Measurements from ENCODE around the gene MCM8.

MCM8 gene

GRCh38 chr20:6040540-6040939 lies 90.1 kb downstream of the MCM8 start:
- no peaks in the 10 kb centered on the region for H3K4me1 Mint-ChIP-seq
- no peaks in the 10 kb centered on the region for H3K9me3 Mint-ChIP-seq
- no peak overlapping the region for H3K27ac Mint-ChIP-seq
- no peak overlapping the region for H3K4me3 Mint-ChIP-seq
- H3K27me3 Mint-ChIP-seq, result no peaks in the 10 kb centered on the region
- peaks cover 21% of the 10 kb centered on the region for H3K36me3 Mint-ChIP-seq

- no peaks in the 10 kb centered on the region for H3K27me3 Mint-ChIP-seq
- H3K9me3 Mint-ChIP-seq, result no peaks in the 10 kb centered on the region
Observed at GRCh38 chr20:6040958-6041807, 90.7 kb downstream of the MCM8 start.

GRCh38 chr20:6041808-6042265 lies 91.4 kb downstream of the MCM8 start:
- Mint-ChIP-seq H3K4me3 (no peak overlapping the region), H3K36me3 (peaks cover 19% of the 10 kb centered on the region), H3K27ac (no peak overlapping the region), H3K27me3 (no peaks in the 10 kb centered on the region), H3K4me1 (no peaks in the 10 kb centered on the region), H3K9me3 (no peaks in the 10 kb centered on the region)

More at GRCh38 chr20:6040958-6041807, 90.7 kb downstream of the MCM8 start:
- H3K27ac Mint-ChIP-seq, result no peak overlapping the region
- H3K4me3 Mint-ChIP-seq, result no peak overlapping the region
- H3K4me1 Mint-ChIP-seq, result no peaks in the 10 kb centered on the region
- peaks cover 20% of the 10 kb centered on the region for H3K36me3 Mint-ChIP-seq

- Mint-ChIP-seq H3K4me1 (no peaks in the 10 kb centered on the region), H3K27ac (no peak overlapping the region), H3K4me3 (no peak overlapping the region), H3K36me3 (peaks cover 14% of the 10 kb centered on the region), H3K9me3 (no peaks in the 10 kb centered on the region), H3K27me3 (no peaks in the 10 kb centered on the region)
Observed at GRCh38 chr20:6044115-6044514, 93.7 kb downstream of the MCM8 start.

- Mint-ChIP-seq H3K4me3 (no peak overlapping the region), H3K27me3 (peaks cover 4% of the 10 kb centered on the region), H3K27ac (no peak overlapping the region), H3K9me3 (no peaks in the 10 kb centered on the region), H3K4me1 (no peaks in the 10 kb centered on the region), H3K36me3 (peaks cover 6% of the 10 kb centered on the region)
Observed at GRCh38 chr20:6045566-6045965, 95.1 kb downstream of the MCM8 start.

- Mint-ChIP-seq H3K9me3 (no peaks in the 10 kb centered on the region), H3K27ac (no peak overlapping the region), H3K27me3 (peaks cover 6% of the 10 kb centered on the region), H3K4me3 (no peak overlapping the region), H3K36me3 (peaks cover 3% of the 10 kb centered on the region), H3K4me1 (no peaks in the 10 kb centered on the region)
Observed at GRCh38 chr20:6046432-6046831, 96.0 kb downstream of the MCM8 start.

GRCh38 chr20:6048391-6048790 lies 97.9 kb downstream of the MCM8 start:
- Mint-ChIP-seq H3K9me3 (no peaks in the 10 kb centered on the region), H3K4me1 (peaks cover 5% of the 10 kb centered on the region), H3K36me3 (no peaks in the 10 kb centered on the region), H3K27ac (no peak overlapping the region), H3K27me3 (peaks cover 13% of the 10 kb centered on the region), H3K4me3 (no peak overlapping the region)

All from activated naive CD4-positive, alpha-beta T cell treated with anti-CD3 and anti-CD28 coated beads, Interleukin-2, amount 50 U/mL, for 24 hours (primary cell).